Muscle of arm (tissue), 12 donors: ENCODE results near the gene MARCO. TPM values are rescaled to one million over a fixed set of nuclear protein-coding genes. Genes with fewer than 3 reads are reported as not detected.
"Not testable (repeated sequence)": the region's sequence is repeated elsewhere in the genome, so short reads cannot be mapped to it uniquely, and the experiment has no call there.

Experiments
- DNase-seq: peaks from one replicate; pipeline ENCODE4 v3.0.0-alpha.2; 2013
- polyA plus RNA-seq, 12 donors: library from polyadenylated mRNA; unstranded; fragments of 120-200 nt; gene quantifications; one replicate each; pipeline ENCODE4 v1.2.1, GENCODE V29; 2013; ENCODE audit not compliant: insufficient read length in 12 of 12

MARCO gene
- polyA plus RNA-seq, 12 donors: 0.51 to 2.3 (median 1.4) TPM; not detected in 2

GRCh38 chr2:118973542-118973951, 31.6 kb downstream of the MARCO start:
- no peak for DNase-seq

GRCh38 chr2:118974103-118974993, 32.4 kb downstream of the MARCO start:
- no peak for DNase-seq

- no peak for DNase-seq
Observed at GRCh38 chr2:118975133-118975532, 33.1 kb downstream of the MARCO start.

GRCh38 chr2:118978064-118978463, 36.1 kb downstream of the MARCO start:
- no peak for DNase-seq

- no peak for DNase-seq
Observed at GRCh38 chr2:118979152-118979861, 37.3 kb downstream of the MARCO start.

- no peak for DNase-seq
Observed at GRCh38 chr2:118980022-118980421, 38.0 kb downstream of the MARCO start.

- no peak for DNase-seq
Observed at GRCh38 chr2:118980573-118980972, 38.6 kb downstream of the MARCO start.

- no peak for DNase-seq
Observed at GRCh38 chr2:118981632-118982031, 39.6 kb downstream of the MARCO start.

GRCh38 chr2:118982039-118982438, 40.0 kb downstream of the MARCO start:
- DNase-seq: no peak

- no peak for DNase-seq
Observed at GRCh38 chr2:118983133-118983532, 41.1 kb downstream of the MARCO start.

- no peak for DNase-seq
Observed at GRCh38 chr2:118983915-118984314, 41.9 kb downstream of the MARCO start.

GRCh38 chr2:118986738-118987137, 44.7 kb downstream of the MARCO start:
- DNase-seq: no peak

GRCh38 chr2:118987886-118988285, 45.9 kb downstream of the MARCO start:
- DNase-seq: no peak

GRCh38 chr2:118988706-118989105, 46.7 kb downstream of the MARCO start:
- DNase-seq: no peak

GRCh38 chr2:118989481-118989880, 47.5 kb downstream of the MARCO start:
- no peak for DNase-seq

GRCh38 chr2:118990757-118991545, 49.0 kb downstream of the MARCO start:
- no peak for DNase-seq

- DNase-seq: no peak
Observed at GRCh38 chr2:118991554-118991953, 49.6 kb downstream of the MARCO start.

GRCh38 chr2:118992740-118993391, 50.9 kb downstream of the MARCO start:
- DNase-seq: no peak

GRCh38 chr2:118993392-118993752, 51.4 kb downstream of the MARCO start:
- no peak for DNase-seq

- no peak for DNase-seq
Observed at GRCh38 chr2:118994172-118994700, 52.2 kb downstream of the MARCO start.

GRCh38 chr2:118994778-118995177, 52.8 kb downstream of the MARCO start:
- DNase-seq: no peak

GRCh38 chr2:119003856-119004255, 61.9 kb downstream of the MARCO start:
- DNase-seq: not testable (repeated sequence)
